Naive thymus-derived CD4-positive, alpha-beta T cell (primary cell): ENCODE results near the gene CAMK2G. TPM values are rescaled to one million over a fixed set of nuclear protein-coding genes. Genes with fewer than 3 reads are reported as not detected.

Experiments
- ATAC-seq: fragments of 150-1000 bp; cut with Tn5 transposase; 2 replicates; pipeline ENCODE4 v1.10.0; 2021; ENCODE audit warnings: mild to moderate bottlenecking, moderate library complexity
- CTCF ChIA-PET: fragments of 350-600 bp; sonication (Branson Sonifier 250); formaldehyde crosslinking; loops from one replicate; lab custom pipeline; 2021; ENCODE audit warnings: antibody characterized with exemption; lab: Charles Lee
- POLR2A ChIA-PET: fragments of 350-600 bp; sonication (Branson Sonifier 250); formaldehyde crosslinking; loops from one replicate; lab custom pipeline; 2021; ENCODE audit warnings: antibody characterized with exemption, inconsistent platforms; lab: Charles Lee
- DNase-seq, 9 donors: peaks; one replicate each; pipeline versions ENCODE4 v3.0.0 to v3.0.0-alpha.2; 2020 to 2022; ENCODE audit warnings: mixed read lengths in 1 of 9
- H3K27ac ChIP-seq: one replicate; pipeline ENCODE4 v1.7.0; 2013; ENCODE audit warnings: mild to moderate bottlenecking, low read depth, low read length, moderate library complexity
- H3K27me3 ChIP-seq, 2 donors: one replicate each; pipeline ENCODE4 v1.7.0; 2013; ENCODE audit warnings: low read length in 2 of 2, mild to moderate bottlenecking in 2 of 2, moderate library complexity in 2 of 2; ENCODE audit not compliant: control insufficient read depth in 2 of 2, insufficient read depth in 2 of 2
- H3K36me3 ChIP-seq, 3 experiments: 1 replicate in 2 of 3; 2 replicates in 1 of 3; pipeline ENCODE4 v1.7.0; 2013; ENCODE audit warnings: low read length in 3 of 3, mild to moderate bottlenecking in 3 of 3, moderate library complexity in 1 of 3; ENCODE audit not compliant: insufficient read depth in 3 of 3, control insufficient read depth in 2 of 3
- H3K4me1 ChIP-seq, 2 donors: one replicate each; pipeline ENCODE4 v1.7.0; 2013; ENCODE audit warnings: low read length in 2 of 2, mild to moderate bottlenecking in 2 of 2, moderate library complexity in 1 of 2; ENCODE audit not compliant: control insufficient read depth in 2 of 2, insufficient read depth in 2 of 2
- H3K4me3 ChIP-seq: 2 replicates; pipeline ENCODE4 v1.7.0; 2013; ENCODE audit warnings: mild to moderate bottlenecking, low read length
- H3K9me3 ChIP-seq, 3 experiments: 1 replicate in 2 of 3; 2 replicates in 1 of 3; pipeline ENCODE4 v1.7.0; 2013; ENCODE audit warnings: low read length in 3 of 3; ENCODE audit not compliant: control insufficient read depth in 2 of 3
- H3K27ac Mint-ChIP-seq, 9 donors: one replicate each; pipeline ENCODE4 v1.8.0; 2020 to 2022; ENCODE audit warnings: mixed read lengths in 9 of 9, mild to moderate bottlenecking in 8 of 9, moderate library complexity in 5 of 9, inconsistent platforms in 2 of 9
- H3K27me3 Mint-ChIP-seq, 5 donors: one replicate each; pipeline ENCODE4 v1.8.0; 2021 to 2022; ENCODE audit warnings: mixed read lengths in 5 of 5, mild to moderate bottlenecking in 1 of 5
- H3K36me3 Mint-ChIP-seq, 5 donors: one replicate each; pipeline ENCODE4 v1.8.0; 2020 to 2022; ENCODE audit warnings: mixed read lengths in 5 of 5, mild to moderate bottlenecking in 3 of 5, inconsistent platforms in 1 of 5
- H3K4me1 Mint-ChIP-seq, 7 donors: one replicate each; pipeline ENCODE4 v1.8.0; 2020 to 2022; ENCODE audit warnings: mixed read lengths in 7 of 7, mild to moderate bottlenecking in 3 of 7, inconsistent platforms in 1 of 7
- H3K4me3 Mint-ChIP-seq, 10 donors: one replicate each; pipeline ENCODE4 v1.8.0; 2020 to 2022; ENCODE audit warnings: mild to moderate bottlenecking in 10 of 10, mixed read lengths in 10 of 10, moderate library complexity in 6 of 10, inconsistent platforms in 2 of 10
- H3K9me3 Mint-ChIP-seq, 11 donors: one replicate each; pipeline ENCODE4 v1.8.0; 2020 to 2022; ENCODE audit warnings: mixed read lengths in 11 of 11, mild to moderate bottlenecking in 4 of 11, inconsistent platforms in 1 of 11, moderate library complexity in 1 of 11
- intact Hi-C, 2 donors: fragments of 100-400 bp; cut with micrococcal nuclease; formaldehyde crosslinking; loops; one replicate each; pipeline ENCODE4 v1.15.1; 2023
- polyA plus RNA-seq, 2 donors: library from polyadenylated mRNA; unstranded; fragments of 300-500 nt; fragmentation: Illumina TruSeq; gene quantifications; one replicate each; pipeline ENCODE4 v1.2.3, GENCODE V29; 2021
- total RNA-seq, 6 experiments: library from RNA in 5 of 6; stranded (reverse) in 5 of 6; gene quantifications; 1 replicate in 5 of 6; 2 replicates in 1 of 6; pipeline ENCODE4 v1.2.3 and lab custom pipeline; 2021 to 2026

The CAMK2G gene
- total and polyA plus RNA-seq, 7 experiments from 2014 or later: 5.6 to 70.9 (median 54.6) TPM

GRCh38 chr10:73876157-73876556 is 1.8 kb upstream of the CAMK2G start:
- Mint-ChIP-seq H3K4me3 (peak overlapping the region in 5 of 10 donors; percentile 8 to 77 (median 44)), H3K4me1 (peaks cover 34 to 72% (median 62%) of the 10 kb centered on the region in 7 donors), H3K27me3 (peaks cover 0 to 2% (median 0%) of the 10 kb centered on the region in 5 donors), H3K36me3 (peaks cover 0 to 10% (median under 1%) of the 10 kb centered on the region in 5 donors), H3K9me3 (no peaks in the 10 kb centered on the region), H3K27ac (peak overlapping the region in 8 of 9 donors; percentile 34 to 95 (median 79))
- Histone ChIP-seq H3K4me1 (peaks cover 36 to 40% of the 10 kb centered on the region in 2 donors), H3K9me3 (no peaks in the 10 kb centered on the region), H3K36me3 (peaks cover 0 to 20% (median 0%) of the 10 kb centered on the region in 3 experiments), H3K4me3 (no peak overlapping the region), H3K27ac (peak overlapping the region; percentile 86), H3K27me3 (no peaks in the 10 kb centered on the region)
- no peak for ATAC-seq
- ChIA-PET CTCF (interaction anchor here (1.0 to 9.9 kb wide), 4 partner anchors 12 to 64 kb away, joined by 3 to 288 read pairs (median 4); no protein-coding TSS in a partner anchor), POLR2A (interaction anchor here (0.6 to 13.8 kb wide), 2 partner anchors 20 to 108 kb away, joined by 3 to 327 read pairs; no protein-coding TSS in a partner anchor)
- no peak for DNase-seq
- intact Hi-C loops: loop anchor here in 1 of 2 donors (5.0 to 10.0 kb wide), 5 partner anchors 249 to 1359 kb away; partner anchors contain the start of genes ANXA7, COMTD1 and PPP3CB

- Mint-ChIP-seq H3K36me3 (peaks cover 0 to 19% (median 4%) of the 10 kb centered on the region in 5 donors), H3K27ac (peak overlapping the region; percentile 73 to 95 (median 89)), H3K4me3 (peak overlapping the region; percentile 82 to 96 (median 90)), H3K9me3 (no peaks in the 10 kb centered on the region), H3K27me3 (peaks cover 0 to 2% (median 0%) of the 10 kb centered on the region in 5 donors), H3K4me1 (peaks cover 41 to 83% (median 73%) of the 10 kb centered on the region in 7 donors)
- no peaks in the 10 kb centered on the region for H3K27me3 ChIP-seq
- H3K36me3 ChIP-seq: peaks cover 0 to 30% (median 6%) of the 10 kb centered on the region in 3 experiments
- POLR2A ChIA-PET: interaction anchor here (0.6 to 13.8 kb wide), 4 partner anchors 19 to 1160 kb away, joined by 3 to 327 read pairs (median 4); no protein-coding TSS in a partner anchor
- DNase-seq (peak in 7 of 9 donors; percentile 57 to 87 (median 75)), ATAC-seq (peak; percentile 53)
- CTCF ChIA-PET: interaction anchor here (0.6 to 9.9 kb wide), 3 partner anchors 16 to 1245 kb away, joined by 3 to 288 read pairs (median 4); no protein-coding TSS in a partner anchor
- H3K4me1 ChIP-seq: peaks cover 34 to 51% of the 10 kb centered on the region in 2 donors
- no peaks in the 10 kb centered on the region for H3K9me3 ChIP-seq
- peak overlapping the region; percentile 94 for H3K4me3 ChIP-seq
- intact Hi-C loops: loop anchor here (1.0 to 10.0 kb wide), 10 partner anchors 10 to 1360 kb away; partner anchors contain the start of genes ADK (in 1 of the 2), ANXA7 (in 1 of the 2), AP3M1 (in 1 of the 2) and COMTD1 (in 1 of the 2)
- peak overlapping the region; percentile 86 for H3K27ac ChIP-seq
Measured at GRCh38 chr10:73875139-73875475, 752 bp upstream of the CAMK2G start.

GRCh38 chr10:73873838-73874215 is 528 bp downstream of the CAMK2G start:
- POLR2A ChIA-PET: interaction anchor here (0.9 to 13.8 kb wide), 2 partner anchors 18 to 58 kb away, joined by 3 to 327 read pairs; no protein-coding TSS in a partner anchor
- peaks cover 37 to 84% (median 74%) of the 10 kb centered on the region in 7 donors for H3K4me1 Mint-ChIP-seq
- Histone ChIP-seq H3K27ac (peak overlapping the region; percentile 63), H3K9me3 (no peaks in the 10 kb centered on the region), H3K36me3 (peaks cover 0 to 42% (median 6%) of the 10 kb centered on the region in 3 experiments), H3K4me1 (peaks cover 28 to 50% of the 10 kb centered on the region in 2 donors), H3K27me3 (no peaks in the 10 kb centered on the region), H3K4me3 (no peak overlapping the region)
- H3K4me3 Mint-ChIP-seq: peak overlapping the region in 7 of 10 donors; percentile 48 to 94 (median 77)
- H3K27me3 Mint-ChIP-seq: peaks cover 0 to 2% (median 0%) of the 10 kb centered on the region in 5 donors
- peaks cover 0 to 19% (median 4%) of the 10 kb centered on the region in 5 donors for H3K36me3 Mint-ChIP-seq
- H3K9me3 Mint-ChIP-seq: no peaks in the 10 kb centered on the region
- DNase-seq (peak in 1 of 9 donors; percentile 21), ATAC-seq (no peak)
- intact Hi-C loops: loop anchor here (1.0 to 10.0 kb wide), 8 partner anchors 63 to 1361 kb away; partner anchors contain the start of genes ADK (in 1 of the 2), ANXA7 (in 1 of the 2), AP3M1 (in 1 of the 2) and COMTD1 (in 1 of the 2)
- CTCF ChIA-PET: interaction anchor here (0.9 kb wide), 1 partner anchor 92 kb away, joined by 5 read pairs; the partner anchor contains the start of gene CHCHD1
- peak overlapping the region in 1 of 9 donors; percentile 43 for H3K27ac Mint-ChIP-seq

- Histone ChIP-seq H3K9me3 (no peaks in the 10 kb centered on the region), H3K36me3 (peaks cover 0 to 47% (median 6%) of the 10 kb centered on the region in 3 experiments), H3K4me1 (peaks cover 28 to 55% of the 10 kb centered on the region in 2 donors), H3K27me3 (no peaks in the 10 kb centered on the region), H3K27ac (peak overlapping the region; percentile 56), H3K4me3 (peak overlapping the region; percentile 43)
- Mint-ChIP-seq H3K9me3 (no peaks in the 10 kb centered on the region), H3K4me3 (peak overlapping the region; percentile 83 to 94 (median 86)), H3K27ac (peak overlapping the region; percentile 66 to 97 (median 90)), H3K4me1 (peaks cover 41 to 85% (median 79%) of the 10 kb centered on the region in 7 donors), H3K27me3 (peaks cover 0 to 2% (median 0%) of the 10 kb centered on the region in 5 donors), H3K36me3 (peaks cover 0 to 23% (median 4%) of the 10 kb centered on the region in 5 donors)
- ATAC-seq (no peak), DNase-seq (no peak)
- ChIA-PET CTCF (no interaction called here), POLR2A (interaction anchor here (13.8 kb wide), 1 partner anchor 17 kb away, joined by 327 read pairs; no protein-coding TSS in a partner anchor)
- intact Hi-C loops: loop anchor here in 1 of 2 donors (10.0 kb wide), 3 partner anchors 348 to 1362 kb away; partner anchors contain the start of genes ANXA7 and COMTD1
Measured at GRCh38 chr10:73873142-73873837, 1.1 kb downstream of the CAMK2G start.

GRCh38 chr10:73872190-73872710 is 2.1 kb downstream of the CAMK2G start:
- H3K27me3 Mint-ChIP-seq: peaks cover 0 to 2% (median 0%) of the 10 kb centered on the region in 5 donors
- Histone ChIP-seq H3K9me3 (no peaks in the 10 kb centered on the region), H3K4me3 (peak overlapping the region; percentile 13), H3K27me3 (no peaks in the 10 kb centered on the region), H3K27ac (peak overlapping the region; percentile 56), H3K4me1 (peaks cover 28 to 64% of the 10 kb centered on the region in 2 donors), H3K36me3 (peaks cover 0 to 53% (median 6%) of the 10 kb centered on the region in 3 experiments)
- H3K4me1 Mint-ChIP-seq: peaks cover 50 to 85% (median 79%) of the 10 kb centered on the region in 7 donors
- DNase-seq (no peak), ATAC-seq (no peak)
- ChIA-PET CTCF (interaction anchor here (1.3 kb wide), 1 partner anchor 22 kb away, joined by 6 read pairs; no protein-coding TSS in a partner anchor), POLR2A (interaction anchor here (13.8 kb wide), 1 partner anchor 16 kb away, joined by 327 read pairs; no protein-coding TSS in a partner anchor)
- peaks cover 0 to 23% (median 4%) of the 10 kb centered on the region in 5 donors for H3K36me3 Mint-ChIP-seq
- intact Hi-C loops: loop anchor here in 1 of 2 donors (10.0 kb wide), 3 partner anchors 347 to 1363 kb away; partner anchors contain the start of genes ANXA7 and COMTD1
- H3K4me3 Mint-ChIP-seq: peak overlapping the region; percentile 83 to 94 (median 86)
- H3K9me3 Mint-ChIP-seq: no peaks in the 10 kb centered on the region
- peak overlapping the region in 8 of 9 donors; percentile 74 to 97 (median 90) for H3K27ac Mint-ChIP-seq
